HG02840 (cell line): ENCODE results near the gene JPH3.

Experiments
- ATAC-seq: cut with Tn5 transposase; IDR thresholded peaks from one replicate; pipeline ENCODE4 v1.9.1; 2021; ENCODE audit warnings: mild to moderate bottlenecking, moderate library complexity, moderate number of reproducible peaks; ENCODE audit not compliant: unreplicated experiment, low FRiP score

The JPH3 gene

GRCh38 chr16:87648236-87648635 lies 45.9 kb downstream of the JPH3 start:
- ATAC-seq = no peak

DNA sequence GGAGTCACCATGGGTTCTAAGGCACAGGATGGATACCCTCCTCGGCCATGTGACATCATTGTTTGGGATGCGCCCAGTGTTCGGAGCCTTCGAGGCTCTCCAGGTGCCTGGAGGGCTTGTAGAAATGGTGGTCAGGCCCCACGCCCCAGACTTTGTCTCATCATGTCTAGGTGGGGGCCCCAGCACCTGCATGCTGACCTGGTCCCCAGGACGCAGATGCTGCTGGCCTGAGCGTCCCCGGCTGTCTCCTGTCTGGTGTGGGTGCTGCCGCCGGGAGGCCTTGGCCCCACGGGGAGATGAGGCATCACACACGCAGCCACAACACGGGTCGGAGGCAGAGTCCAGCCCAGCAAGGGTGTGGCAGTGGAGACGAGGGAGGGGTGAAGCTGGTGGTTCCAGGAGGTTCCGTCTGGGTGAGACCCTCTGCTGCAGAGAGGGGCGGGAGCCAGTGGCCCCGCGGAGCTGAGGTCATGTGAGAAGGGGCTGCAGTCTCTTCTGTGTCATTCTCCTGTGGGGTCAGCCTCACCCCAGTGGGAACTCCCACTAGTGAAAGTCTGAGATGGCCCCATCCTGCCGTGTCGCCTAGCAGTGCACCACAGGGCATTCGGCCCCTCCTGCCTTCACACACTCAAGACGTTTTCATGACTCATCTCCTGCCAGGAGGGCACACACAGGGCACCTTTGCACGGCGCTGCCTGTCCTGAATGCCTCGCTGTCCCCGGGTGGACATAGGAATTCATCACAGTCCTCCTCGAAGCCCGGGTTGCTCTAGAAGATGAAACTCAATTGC lies 46.6 kb downstream of the JPH3 start:
- no peak for ATAC-seq

GRCh38 chr16:87652386-87652785 lies 50.1 kb downstream of the JPH3 start:
- no peak for ATAC-seq

GRCh38 chr16:87652799-87653198 lies 50.5 kb downstream of the JPH3 start:
- no peak for ATAC-seq

DNA sequence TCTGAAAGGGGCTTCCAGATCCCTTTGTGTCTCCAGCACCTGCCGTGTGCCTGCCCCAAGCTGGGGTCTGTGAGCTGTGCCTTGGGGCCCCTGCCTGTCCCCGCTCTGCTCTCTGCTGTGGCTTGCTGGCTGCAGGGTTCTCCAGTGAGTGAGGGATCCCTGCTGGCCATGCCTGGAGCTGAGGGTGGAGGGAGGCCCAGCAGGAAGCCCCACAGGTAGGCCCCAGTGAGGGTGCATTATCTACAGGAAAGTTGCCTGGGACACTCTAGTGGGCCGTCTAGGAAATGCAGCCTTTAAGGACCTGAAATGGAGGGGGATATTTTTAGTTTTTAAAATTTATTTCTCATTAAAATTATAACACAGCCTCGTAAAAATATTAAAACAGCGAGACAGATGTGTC lies 50.9 kb downstream of the JPH3 start:
- ATAC-seq = no peak

DNA sequence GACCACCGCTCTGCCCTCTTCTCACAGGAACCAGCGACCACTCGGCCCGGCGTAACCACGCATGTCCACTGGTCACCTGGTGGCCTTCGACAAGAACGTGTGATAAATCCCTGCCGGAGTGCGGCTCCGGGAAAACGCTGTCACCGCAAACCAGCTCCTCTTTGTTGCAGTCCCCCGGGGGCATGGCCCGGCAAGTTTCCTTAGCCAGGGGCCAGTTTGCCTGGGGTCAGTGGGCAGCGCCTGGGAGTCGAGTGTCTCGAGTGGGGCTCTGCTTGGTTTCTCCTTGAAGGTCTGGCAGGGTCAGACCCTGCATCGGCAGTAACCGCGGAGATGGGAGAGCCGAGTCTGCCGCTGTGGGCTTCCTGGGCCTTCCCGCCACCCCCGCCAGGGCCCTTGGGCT lies 52.5 kb downstream of the JPH3 start:
- ATAC-seq = no peak

DNA sequence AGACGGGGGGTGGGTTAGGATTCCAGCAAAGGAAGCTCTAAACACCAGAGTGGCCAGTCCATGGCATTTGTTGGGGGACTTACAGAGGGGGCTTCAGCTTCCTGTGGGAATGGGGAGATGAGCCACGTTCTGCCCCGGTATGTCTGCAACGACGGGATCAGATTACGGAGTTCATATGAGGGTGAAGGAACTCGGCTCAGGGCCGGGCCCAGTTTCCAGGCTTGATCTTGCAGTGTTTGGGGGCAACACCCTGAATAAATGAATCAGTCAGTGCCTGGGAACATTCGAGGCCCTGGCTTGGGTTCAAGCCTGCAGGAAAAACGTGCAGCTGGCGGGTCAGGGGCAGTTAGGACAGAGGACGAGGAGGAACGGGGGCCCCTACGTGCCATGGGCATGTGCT lies 54.0 kb downstream of the JPH3 start:
- no peak for ATAC-seq

- ATAC-seq = no peak
Measured at GRCh38 chr16:87657621-87658192, 55.4 kb downstream of the JPH3 start.

DNA sequence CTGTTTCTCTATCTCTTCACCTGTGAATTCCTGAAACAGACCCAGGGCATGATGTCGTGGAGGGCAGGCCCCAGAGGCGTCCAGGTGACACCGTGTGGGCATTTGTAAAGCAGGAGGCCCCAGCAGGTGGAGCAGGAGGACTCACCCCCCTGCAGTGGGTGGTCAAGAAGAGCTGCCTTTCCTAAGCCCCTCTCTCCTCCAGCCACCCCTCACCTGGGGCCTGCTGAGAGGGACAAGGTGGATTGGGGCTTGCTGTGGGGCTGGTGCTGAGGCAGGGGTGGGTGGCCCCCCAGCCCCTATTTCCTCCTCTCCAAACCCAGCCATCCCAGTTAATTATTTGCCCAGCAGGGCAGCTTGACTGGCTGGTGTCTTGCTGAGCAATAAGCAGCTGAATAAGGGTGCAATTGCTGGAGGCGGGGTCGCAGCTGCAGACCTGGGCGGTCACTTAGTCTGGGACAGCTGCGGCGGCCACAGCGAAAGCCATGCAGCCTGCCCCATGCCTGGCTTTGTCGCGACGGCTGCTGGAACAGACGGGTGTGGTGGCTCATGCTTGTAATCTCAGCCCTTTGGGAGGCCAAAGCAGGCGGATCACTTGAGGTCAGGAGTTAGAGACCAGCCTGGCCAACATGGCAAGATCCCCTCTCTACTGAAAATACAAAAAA lies 56.4 kb downstream of the JPH3 start:
- no peak for ATAC-seq

DNA sequence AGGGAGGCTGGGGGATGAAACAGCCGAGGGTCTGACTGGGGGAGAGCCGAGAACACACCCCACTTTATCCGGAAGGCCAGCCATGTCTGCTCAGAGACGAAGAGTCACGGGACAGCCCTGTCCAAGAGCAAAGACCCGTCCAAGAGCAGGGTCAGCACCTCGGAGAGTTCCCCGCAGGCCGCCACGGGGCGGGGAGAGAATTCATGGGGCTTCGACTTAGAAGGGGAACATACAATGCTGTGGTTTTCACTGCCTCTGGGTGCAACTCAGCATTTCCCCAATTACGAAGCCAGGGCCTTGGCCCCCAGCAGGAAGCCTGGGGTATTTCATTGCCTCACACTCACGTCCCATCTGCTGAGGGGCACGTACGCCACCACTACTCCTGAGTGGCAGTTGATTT lies 59.3 kb downstream of the JPH3 start:
- no peak for ATAC-seq

GRCh38 chr16:87662254-87663204 lies 60.2 kb downstream of the JPH3 start:
- no peak for ATAC-seq

- no peak for ATAC-seq
Measured at GRCh38 chr16:87664792-87665191, 62.5 kb downstream of the JPH3 start.

DNA sequence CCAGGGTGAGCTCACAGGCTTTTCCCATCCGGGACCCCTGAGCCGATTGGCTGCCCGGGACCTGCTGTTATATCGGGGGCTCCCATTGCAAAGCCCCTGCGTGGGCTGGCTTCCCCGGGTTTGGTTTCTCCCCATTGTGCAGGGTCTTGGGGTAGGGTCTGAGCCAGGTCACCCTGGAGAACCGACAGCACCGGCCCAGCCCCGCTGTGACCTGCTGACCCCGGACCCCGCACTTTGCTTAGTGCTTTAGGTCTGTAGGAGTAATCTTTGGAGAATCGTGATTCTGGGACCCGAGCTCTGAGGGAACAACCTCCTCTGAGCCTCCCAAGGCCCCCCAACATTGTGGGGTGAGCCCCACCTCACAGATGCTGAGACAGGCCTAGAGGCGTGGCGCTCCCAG lies 62.9 kb downstream of the JPH3 start:
- no peak for ATAC-seq

- ATAC-seq = no peak
Measured at GRCh38 chr16:87666919-87667318, 64.6 kb downstream of the JPH3 start.

GRCh38 chr16:87667443-87667842 lies 65.1 kb downstream of the JPH3 start:
- ATAC-seq = no peak

DNA sequence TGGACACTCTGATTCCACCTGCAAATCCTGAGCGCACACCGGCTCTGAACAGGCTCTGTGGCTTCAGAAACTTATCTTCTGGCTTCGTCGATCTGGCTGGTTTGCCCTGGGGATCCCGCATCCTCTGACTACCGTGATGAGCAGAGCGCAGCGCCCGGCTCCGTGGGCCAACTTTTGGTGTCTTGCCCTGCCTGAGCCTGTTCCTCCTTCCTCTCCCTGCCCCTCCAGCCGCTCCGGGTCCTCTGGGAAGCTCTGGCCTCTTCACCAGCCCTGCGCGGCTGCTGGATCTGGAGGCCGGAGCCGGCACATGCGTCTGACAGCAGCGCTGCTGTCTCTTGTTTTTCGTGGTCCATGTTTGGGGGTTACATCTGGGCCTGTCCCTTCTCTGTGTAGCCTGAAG lies 65.6 kb downstream of the JPH3 start:
- no peak for ATAC-seq

DNA sequence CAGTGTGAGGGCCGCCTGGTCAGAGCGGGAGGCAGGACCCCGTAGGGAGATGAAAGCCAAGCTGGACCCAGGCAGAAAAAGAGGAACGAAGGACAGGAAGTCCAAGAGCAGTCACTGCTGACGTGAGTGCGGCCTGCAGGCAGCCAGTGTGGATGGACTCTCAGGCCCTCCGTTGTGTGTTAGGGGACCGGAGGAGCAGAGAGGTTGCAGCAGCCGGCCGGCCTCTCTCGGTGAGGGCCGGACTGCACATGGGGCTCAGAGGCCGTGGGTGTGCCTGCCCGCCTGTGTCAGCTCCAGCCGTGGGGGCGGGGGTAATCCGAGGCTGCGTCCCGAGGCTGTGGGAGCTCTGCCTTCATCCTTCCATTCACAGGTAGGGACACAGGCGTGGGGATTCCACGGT lies 67.4 kb downstream of the JPH3 start:
- ATAC-seq = no peak

DNA sequence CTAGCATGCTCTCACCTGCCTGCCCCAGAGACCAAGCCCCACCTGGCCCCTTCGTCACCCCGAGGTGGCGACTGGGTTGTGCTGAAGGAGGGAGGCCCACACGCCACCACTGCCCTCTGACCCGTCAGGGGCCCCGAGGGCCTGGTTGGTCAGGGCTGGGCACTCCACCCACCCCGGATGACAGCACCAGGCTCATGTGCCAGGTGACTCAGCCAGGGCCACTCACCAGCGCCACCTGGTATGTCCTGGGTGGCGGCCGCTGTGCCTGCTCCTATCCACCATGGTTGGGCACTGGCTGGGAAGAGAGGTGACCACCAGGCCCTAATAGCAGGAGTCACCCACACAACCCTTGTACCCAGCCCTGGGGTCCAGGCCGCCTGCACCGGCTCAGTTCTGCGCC lies 68.9 kb downstream of the JPH3 start:
- ATAC-seq = no peak

DNA sequence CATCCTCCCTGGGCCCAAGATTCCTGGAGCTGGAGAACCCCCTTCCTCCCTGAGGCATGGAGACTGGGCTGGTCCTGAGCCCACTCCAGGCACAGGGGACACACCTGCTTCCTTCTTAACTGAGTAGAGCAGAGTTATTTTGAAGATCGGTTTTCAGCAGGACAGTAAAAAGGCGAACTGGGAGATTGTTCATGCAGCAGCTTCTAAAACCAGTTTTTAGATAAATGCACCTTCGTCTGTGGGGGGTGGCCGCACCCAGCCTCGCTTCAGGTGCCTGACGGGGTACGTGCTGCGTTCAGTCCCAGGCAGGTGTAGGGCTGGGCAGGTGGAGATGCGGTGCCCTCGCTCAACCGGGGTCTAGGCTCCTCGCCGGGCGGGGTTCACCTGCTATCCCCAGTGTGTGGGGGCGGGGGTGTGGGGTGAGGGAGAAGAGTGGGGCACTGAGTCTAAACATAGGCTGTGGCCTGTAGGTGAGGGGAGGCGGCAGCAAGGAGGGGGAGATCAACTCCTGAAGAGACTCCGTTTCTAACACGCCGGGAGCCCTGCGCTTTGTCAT lies 69.5 kb downstream of the JPH3 start:
- ATAC-seq = no peak

DNA sequence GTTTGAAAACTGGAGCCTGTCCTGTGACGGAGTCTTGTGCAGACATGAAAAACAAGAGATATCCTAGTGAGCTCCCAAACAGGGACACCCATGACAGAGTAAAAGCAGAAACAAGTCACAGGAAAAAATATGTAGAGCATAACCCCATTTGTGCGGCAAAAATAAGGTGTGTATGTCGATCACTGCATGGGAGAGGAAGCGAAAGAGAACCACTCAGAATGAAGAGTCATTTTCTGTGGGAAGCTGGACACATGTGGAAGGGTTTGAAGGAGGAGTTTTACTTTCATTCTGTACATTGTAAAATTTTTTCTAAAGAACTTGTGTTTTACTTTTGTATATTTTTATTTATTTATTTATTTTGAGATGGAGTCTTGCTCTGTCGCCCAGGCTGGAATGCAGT lies 72.1 kb downstream of the JPH3 start:
- ATAC-seq = no peak
